K562 (cell line): ENCODE results near the gene GNG7. TPM values are rescaled to one million over a fixed set of nuclear protein-coding genes. Genes with fewer than 3 reads are reported as not detected.
A peak's percentile ranks its signal among the peaks of the same experiment; 100 is the strongest.

Experiments
- CBX1 ChIP-seq: sonication (generic); IDR thresholded peaks from 2 replicates; pipeline ENCODE4 v1.6.1; 2016; ENCODE audit warnings: antibody characterized with exemption, low read depth, mild to moderate bottlenecking
- CBX5 ChIP-seq: IDR thresholded peaks from 2 replicates; pipeline ENCODE4 v1.6.1; 2014; ENCODE audit warnings: low read depth, borderline replicate concordance
- FOS ChIP-seq: IDR thresholded peaks from 3 replicates; pipeline ENCODE4 v1.6.1; 2011; ENCODE audit not compliant: insufficient read length; ENCODE audit errors: extremely low read depth
- ILF3 ChIP-seq: fragments of 450-650 bp; IDR thresholded peaks from 2 replicates; pipeline ENCODE4 v1.6.1; 2018; ENCODE audit warnings: antibody characterized with exemption, mild to moderate bottlenecking, moderate library complexity, borderline replicate concordance
- KAT7 ChIP-seq: sonication (generic); formaldehyde crosslinking; IDR thresholded peaks from 2 replicates; pipeline ENCODE4 v1.8.0; 2022; ENCODE audit warnings: missing genetic modification reagents, mild to moderate bottlenecking, borderline replicate concordance
- KHSRP ChIP-seq: fragments of 450-650 bp; IDR thresholded peaks from 2 replicates; pipeline ENCODE4 v1.6.1; 2017
- MBD2 ChIP-seq: sonication (generic); IDR thresholded peaks from 2 replicates; pipeline ENCODE4 v1.6.1; 2016; ENCODE audit warnings: low read depth, borderline replicate concordance
- MECOM ChIP-seq: fragments of 250-450 bp; sonication (Bioruptor Pico); IDR thresholded peaks from 2 replicates; pipeline ENCODE4 v1.8.0; 2022; ENCODE audit warnings: inconsistent platforms
- MTA2 ChIP-seq: fragments of 450-650 bp; IDR thresholded peaks from 2 replicates; pipeline ENCODE4 v1.6.1; 2016; ENCODE audit warnings: low read depth
- MTF1 ChIP-seq: fragments of 250-450 bp; sonication (Bioruptor Pico); IDR thresholded peaks from 2 replicates; pipeline ENCODE4 v1.9.0; 2021; ENCODE audit warnings: moderate library complexity, mild to moderate bottlenecking, inconsistent platforms, borderline replicate concordance
- NFE2 ChIP-seq: IDR thresholded peaks from 2 replicates; pipeline ENCODE4 v1.6.1; 2014; ENCODE audit warnings: antibody characterized with exemption, low read depth
- NFXL1 ChIP-seq: fragments of 450-650 bp; formaldehyde crosslinking; IDR thresholded peaks from 2 replicates; pipeline ENCODE4 v1.4.0; 2021; ENCODE audit warnings: mild to moderate bottlenecking
- NR2F6 ChIP-seq: fragments of 450-650 bp; formaldehyde crosslinking; IDR thresholded peaks from 2 replicates; pipeline ENCODE4 v1.4.0; 2020; ENCODE audit warnings: mild to moderate bottlenecking
- PHB ChIP-seq: fragments of 250-450 bp; sonication (Bioruptor Pico); IDR thresholded peaks from 2 replicates; pipeline ENCODE4 v1.5.0; 2021
- SP1 ChIP-seq: sonication (generic); formaldehyde crosslinking; IDR thresholded peaks from 2 replicates; pipeline ENCODE4 v1.8.1; 2022; ENCODE audit warnings: mild to moderate bottlenecking, missing genetic modification reagents
- STAG1 ChIP-seq: sonication (generic); formaldehyde crosslinking; IDR thresholded peaks from 2 replicates; pipeline ENCODE4 v1.5.0; 2020; ENCODE audit warnings: missing genetic modification reagents, borderline replicate concordance
- TRIM28 ChIP-seq: fragments of 450-650 bp; IDR thresholded peaks from 2 replicates; pipeline ENCODE4 v1.6.1; 2017
- YY1 ChIP-seq, 3 experiments: IDR thresholded peaks; 2 replicates each; pipeline ENCODE4 v1.6.1; 2011; ENCODE audit warnings: low read length in 2 of 3, mild to moderate bottlenecking in 2 of 3, moderate library complexity in 2 of 3, borderline replicate concordance in 1 of 3, control low read depth in 1 of 3, low read depth in 1 of 3; ENCODE audit not compliant: insufficient read depth in 3 of 3, insufficient replicate concordance in 2 of 3, control insufficient read depth in 1 of 3, insufficient read length in 1 of 3; ENCODE audit errors: extremely low read depth in 1 of 3
- ZEB2 ChIP-seq: fragments of 450-650 bp; IDR thresholded peaks from 2 replicates; pipeline ENCODE4 v1.6.1; 2016
- ZNF274 ChIP-seq: IDR thresholded peaks from 2 replicates; pipeline ENCODE4 v1.6.1; 2011; ENCODE audit warnings: low read depth, mild to moderate bottlenecking, low read length, moderate library complexity, borderline replicate concordance
- ZNF347 ChIP-seq: fragments of 450-650 bp; formaldehyde crosslinking; IDR thresholded peaks from 2 replicates; pipeline ENCODE4 v1.4.0; 2020; ENCODE audit warnings: low read depth, mild to moderate bottlenecking, moderate library complexity
- ZNF75A ChIP-seq: fragments of 450-650 bp; formaldehyde crosslinking; IDR thresholded peaks from 2 replicates; pipeline ENCODE4 v1.4.0; 2020; ENCODE audit warnings: mild to moderate bottlenecking
- polyA plus RNA-seq, 8 experiments: library from polyadenylated mRNA; depleted of rRNA in 4 of 8; stranded (reverse) in 5 of 8; unstranded in 3 of 8; fragments of >200 nt; fragmentation: Nextera tagmentation in 2 of 8; fragmentation: Illumina TruSeq in 1 of 8; extraction: Ambion mirVana in 2 of 8; extraction: Trizol in 1 of 8; gene quantifications; 2 replicates each; pipeline versions ENCODE4 v1.2.1 to v1.2.3, GENCODE V29; 2011 to 2014; ENCODE audit warnings: inconsistent platforms in 1 of 8, missing spikeins in 1 of 8
- total RNA-seq, 7 experiments: library from RNA; depleted of rRNA in 6 of 7; stranded (reverse); fragments of >200 nt in 6 of 7; fragmentation: Illumina TruSeq in 2 of 7; extraction: Trizol in 2 of 7; gene quantifications; 2 replicates each; pipeline versions ENCODE4 v1.2.1 to v1.2.3, GENCODE V29; 2011 to 2021; ENCODE audit warnings: low replicate concordance in 1 of 7
- TF ChIP-seq, protein P1 (sequence below): fragments of 250-450 bp; sonication (Bioruptor Pico); IDR thresholded peaks from 2 replicates; pipeline ENCODE4 v1.4.0; 2020; ENCODE audit warnings: mild to moderate bottlenecking, moderate library complexity
- TF ChIP-seq, protein P2 (sequence below): fragments of 250-450 bp; sonication (Bioruptor Pico); IDR thresholded peaks from 2 replicates; pipeline ENCODE4 v1.5.0; 2020; ENCODE audit warnings: mild to moderate bottlenecking
- TF ChIP-seq, protein P3 (sequence below): fragments of 250-450 bp; sonication (Bioruptor Pico); IDR thresholded peaks from 2 replicates; pipeline ENCODE4 v1.8.0; 2021; ENCODE audit warnings: mild to moderate bottlenecking, moderate library complexity
- TF ChIP-seq, protein P4 (sequence below): fragments of 250-450 bp; sonication (Bioruptor Pico); IDR thresholded peaks from 2 replicates; pipeline ENCODE4 v1.8.0; 2021; ENCODE audit warnings: borderline replicate concordance, mild to moderate bottlenecking, moderate library complexity; ENCODE audit not compliant: poor library complexity, severe bottlenecking

The GNG7 gene
- total and polyA plus RNA-seq, 9 of the 15 experiments (the other 6 are each of a cell fraction or from before 2014, with no cell fraction given), result 0.01 to 0.20 (median 0.06) TPM; not detected in 1

DNA sequence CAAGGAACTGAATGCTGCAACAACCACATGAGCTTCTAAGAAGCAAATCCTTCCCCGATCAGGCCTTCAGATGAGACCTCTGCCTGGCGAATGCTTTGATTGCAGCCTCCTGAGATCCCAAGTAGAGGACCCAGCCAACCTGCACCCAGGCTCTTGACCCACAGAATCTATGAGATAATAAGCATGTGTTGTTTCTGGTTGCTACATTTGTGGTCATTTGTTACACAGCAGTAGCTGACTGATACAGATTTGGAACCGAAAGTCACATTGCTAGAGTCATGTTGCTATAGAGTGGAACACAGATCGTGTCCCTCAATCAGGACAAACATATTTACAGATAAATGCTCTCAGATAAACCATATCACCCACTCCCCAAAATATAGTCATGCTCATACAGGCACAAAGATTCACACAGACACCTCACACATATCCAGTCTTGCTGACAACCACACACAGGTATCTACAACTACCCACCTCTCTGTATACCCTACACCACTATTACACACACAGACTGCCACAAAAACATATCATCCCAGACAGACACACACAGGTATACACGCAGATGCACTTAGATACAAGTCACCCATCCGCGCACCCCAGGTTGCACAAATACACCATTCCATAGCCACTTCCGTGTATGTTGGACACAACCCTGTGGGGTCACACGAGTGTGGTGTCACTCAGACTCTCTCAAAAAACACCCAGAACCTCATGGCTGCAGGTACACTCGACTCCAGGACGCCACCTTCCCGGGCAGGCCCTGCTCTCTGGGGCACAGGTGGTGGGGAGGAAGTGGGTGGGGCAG lies 13.2 kb upstream of the GNG7 start (continued):
- TF ChIP-seq, protein P1, sequence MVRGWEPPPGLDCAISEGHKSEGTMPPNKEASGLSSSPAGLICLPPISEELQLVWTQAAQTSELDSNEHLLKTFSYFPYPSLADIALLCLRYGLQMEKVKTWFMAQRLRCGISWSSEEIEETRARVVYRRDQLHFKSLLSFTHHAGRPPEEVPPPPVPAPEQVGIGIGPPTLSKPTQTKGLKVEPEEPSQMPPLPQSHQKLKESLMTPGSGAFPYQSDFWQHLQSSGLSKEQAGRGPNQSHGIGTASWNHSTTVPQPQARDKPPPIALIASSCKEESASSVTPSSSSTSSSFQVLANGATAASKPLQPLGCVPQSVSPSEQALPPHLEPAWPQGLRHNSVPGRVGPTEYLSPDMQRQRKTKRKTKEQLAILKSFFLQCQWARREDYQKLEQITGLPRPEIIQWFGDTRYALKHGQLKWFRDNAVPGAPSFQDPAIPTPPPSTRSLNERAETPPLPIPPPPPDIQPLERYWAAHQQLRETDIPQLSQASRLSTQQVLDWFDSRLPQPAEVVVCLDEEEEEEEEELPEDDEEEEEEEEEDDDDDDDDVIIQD (CRISPR knock-in tag), result no peak
- TF ChIP-seq CBX5 (0 out of 2 replicates have a peak, but pooled peaks have one; percentile 21), ZEB2 (no peak), MECOM (CRISPR knock-in tag) (no peak), NFXL1 (CRISPR knock-in tag) (no peak), MTA2 (no peak), KAT7 (CRISPR knock-in tag) (no peak), NR2F6 (CRISPR knock-in tag) (no peak), KHSRP (no peak), CBX1 (peak; percentile 74; the same call in 1 of the 2 replicates), ILF3 (no peak), ZNF347 (CRISPR knock-in tag) (no peak), MTF1 (CRISPR knock-in tag) (no peak), SP1 (CRISPR knock-in tag) (no peak), TRIM28 (peak; percentile 78; the same call in 1 of the 2 replicates), STAG1 (CRISPR knock-in tag) (no peak), ZNF274 (no peak), NFE2 (no peak), ZNF75A (CRISPR knock-in tag) (no peak), MBD2 (no peak), PHB (CRISPR knock-in tag) (no peak), FOS (no peak), YY1 (IDR thresholded peaks at IDR 0.05; ENCODE audit: borderline replicate concordance in 1 of 3, control insufficient read depth in 1 of 3, extremely low read depth in 1 of 3, insufficient read depth in 3 of 3, insufficient read length in 1 of 3, insufficient replicate concordance in 2 of 3, low read depth in 1 of 3, low read length in 2 of 3) (no peak)
- TF ChIP-seq, protein P2, sequence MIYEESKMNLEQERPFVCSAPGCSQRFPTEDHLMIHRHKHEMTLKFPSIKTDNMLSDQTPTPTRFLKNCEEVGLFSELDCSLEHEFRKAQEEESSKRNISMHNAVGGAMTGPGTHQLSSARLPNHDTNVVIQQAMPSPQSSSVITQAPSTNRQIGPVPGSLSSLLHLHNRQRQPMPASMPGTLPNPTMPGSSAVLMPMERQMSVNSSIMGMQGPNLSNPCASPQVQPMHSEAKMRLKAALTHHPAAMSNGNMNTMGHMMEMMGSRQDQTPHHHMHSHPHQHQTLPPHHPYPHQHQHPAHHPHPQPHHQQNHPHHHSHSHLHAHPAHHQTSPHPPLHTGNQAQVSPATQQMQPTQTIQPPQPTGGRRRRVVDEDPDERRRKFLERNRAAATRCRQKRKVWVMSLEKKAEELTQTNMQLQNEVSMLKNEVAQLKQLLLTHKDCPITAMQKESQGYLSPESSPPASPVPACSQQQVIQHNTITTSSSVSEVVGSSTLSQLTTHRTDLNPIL (CRISPR knock-in tag), result no peak
- TF ChIP-seq, protein P3, sequence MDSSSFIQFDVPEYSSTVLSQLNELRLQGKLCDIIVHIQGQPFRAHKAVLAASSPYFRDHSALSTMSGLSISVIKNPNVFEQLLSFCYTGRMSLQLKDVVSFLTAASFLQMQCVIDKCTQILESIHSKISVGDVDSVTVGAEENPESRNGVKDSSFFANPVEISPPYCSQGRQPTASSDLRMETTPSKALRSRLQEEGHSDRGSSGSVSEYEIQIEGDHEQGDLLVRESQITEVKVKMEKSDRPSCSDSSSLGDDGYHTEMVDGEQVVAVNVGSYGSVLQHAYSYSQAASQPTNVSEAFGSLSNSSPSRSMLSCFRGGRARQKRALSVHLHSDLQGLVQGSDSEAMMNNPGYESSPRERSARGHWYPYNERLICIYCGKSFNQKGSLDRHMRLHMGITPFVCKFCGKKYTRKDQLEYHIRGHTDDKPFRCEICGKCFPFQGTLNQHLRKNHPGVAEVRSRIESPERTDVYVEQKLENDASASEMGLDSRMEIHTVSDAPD (CRISPR knock-in tag), result no peak
- TF ChIP-seq, protein P4, sequence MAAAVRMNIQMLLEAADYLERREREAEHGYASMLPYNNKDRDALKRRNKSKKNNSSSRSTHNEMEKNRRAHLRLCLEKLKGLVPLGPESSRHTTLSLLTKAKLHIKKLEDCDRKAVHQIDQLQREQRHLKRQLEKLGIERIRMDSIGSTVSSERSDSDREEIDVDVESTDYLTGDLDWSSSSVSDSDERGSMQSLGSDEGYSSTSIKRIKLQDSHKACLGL, result no peak
